ENCODE data around the gene SLC6A18.

- TF ChIP-seq POLR2AphosphoS5 (IDR thresholded peaks at IDR 0.05) (no peak), CTCF (IDR thresholded peaks at IDR 0.05) (no peak), POLR2A (IDR thresholded peaks at IDR 0.05) (no peak)
Observed at GRCh38 chr5:1222621-1223277, 2.4 kb upstream of the SLC6A18 start.

Measured in prostate gland (tissue), 2 donors.